ENCODE data around the gene GALNT18. TPM values are rescaled to one million over a fixed set of nuclear protein-coding genes. Genes with fewer than 3 reads are reported as not detected.

The GALNT18 gene
- total and polyA plus RNA-seq, 2 donors (not counting 3 experiments of a cell fraction or from before 2014, with no cell fraction given) = 0.17 to 0.18 TPM

GRCh38 chr11:11571893-11572292, 49.9 kb downstream of the GALNT18 start:
- TF ChIP-seq MAX (IDR thresholded peaks at IDR 0.05; ENCODE audit: insufficient read depth, insufficient read length) = no peak
- TF ChIP-seq EZH2 (IDR thresholded peaks at IDR 0.05; ENCODE audit: borderline replicate concordance, low read depth, low read length, severe bottlenecking) = no peak
- TF ChIP-seq JUN (IDR thresholded peaks at IDR 0.05; ENCODE audit: borderline replicate concordance, insufficient read depth, insufficient read length, low read depth) = no peak
- TF ChIP-seq GATA2 (IDR thresholded peaks at IDR 0.05; ENCODE audit: insufficient read depth, insufficient read length, low read depth, low read length) = no peak
- TF ChIP-seq CTCF (IDR thresholded peaks at IDR 0.05; ENCODE audit: extremely low read depth in 1 of 2, insufficient read depth in 1 of 2, low read depth in 1 of 2, low read length in 2 of 2) = no peak
- H2AFZ ChIP-seq (ENCODE audit: low read depth, low read length) = no peak overlapping the region
- ChIA-PET CTCF (no interaction called here), POLR2A (no interaction called here)
- H3K9me1 ChIP-seq (replicated peaks; ENCODE audit: control insufficient read depth, extremely low read depth, insufficient read depth, low read length) = no peaks in the 10 kb centered on the region
- intact Hi-C loops (cut with micrococcal nuclease) = no loop called here
- H3K4me3 ChIP-seq (replicated peaks in 1 of 3; ENCODE audit: insufficient read depth in 1 of 3, low read depth in 1 of 3, low read length in 3 of 3) = no peak overlapping the region
- no peaks in the 10 kb centered on the region for H3K79me2 ChIP-seq (ENCODE audit: control insufficient read depth, insufficient read depth, low read length)
- dilution Hi-C loops (cut with MboI; ENCODE audit: extremely low pct_ligation_motif_present, low sequenced_read_pairs) = no loop called here
- no peak overlapping the region for H3K27ac ChIP-seq (ENCODE audit: insufficient read depth, low read depth, low read length)
- no peak overlapping the region for H3K4me2 ChIP-seq (ENCODE audit: insufficient read depth, low read length)
- peaks cover 0 to 5% of the 10 kb centered on the region in 2 experiments for H3K27me3 ChIP-seq (ENCODE audit: control insufficient read depth in 2 of 2, insufficient read depth in 2 of 2, low read length in 2 of 2)
- no peaks in the 10 kb centered on the region for H4K20me1 ChIP-seq (replicated peaks; ENCODE audit: control insufficient read depth, extremely low read depth, insufficient read depth, low read length)
- H3K9ac ChIP-seq (replicated peaks; ENCODE audit: extremely low read depth, insufficient read depth, low read length) = no peak overlapping the region
- no peaks in the 10 kb centered on the region for H3K9me3 ChIP-seq (replicated peaks; ENCODE audit: control insufficient read depth, insufficient read depth, low read length)
- FAIRE-seq (no peak), DNase-seq (ENCODE audit: low read depth, low spot score) (no peak)
- H3K4me1 ChIP-seq (ENCODE audit: control insufficient read depth, extremely low read depth, insufficient read depth, low read length) = peaks cover under 1% of the 10 kb centered on the region
- BruUV-seq (replicated peaks) = no TSS peak
- no peaks in the 10 kb centered on the region for H3K36me3 ChIP-seq (ENCODE audit: control insufficient read depth in 2 of 2, extremely low read depth in 1 of 2, insufficient read depth in 2 of 2, low read length in 2 of 2)

- H3K9ac ChIP-seq (replicated peaks; ENCODE audit: extremely low read depth, insufficient read depth, low read length) = no peak overlapping the region
- no peaks in the 10 kb centered on the region for H4K20me1 ChIP-seq (replicated peaks; ENCODE audit: control insufficient read depth, extremely low read depth, insufficient read depth, low read length)
- TF ChIP-seq POLR2AphosphoS5 (IDR thresholded peaks at IDR 0.05; ENCODE audit: insufficient read depth, low read depth, low read length) = no peak
- TF ChIP-seq GATA2 (IDR thresholded peaks at IDR 0.05; ENCODE audit: insufficient read depth, insufficient read length, low read depth, low read length) = no peak
- TF ChIP-seq EZH2 (IDR thresholded peaks at IDR 0.05; ENCODE audit: borderline replicate concordance, low read depth, low read length, severe bottlenecking) = no peak
- TF ChIP-seq JUN (IDR thresholded peaks at IDR 0.05; ENCODE audit: borderline replicate concordance, insufficient read depth, insufficient read length, low read depth) = no peak
- no peak for TF ChIP-seq POLR2A (IDR thresholded peaks at IDR 0.05; ENCODE audit: low read depth, low read length)
- TF ChIP-seq MYC (IDR thresholded peaks at IDR 0.05; ENCODE audit: low read depth, low read length) = no peak
- TF ChIP-seq CTCF (IDR thresholded peaks at IDR 0.05; ENCODE audit: extremely low read depth in 1 of 2, insufficient read depth in 1 of 2, low read depth in 1 of 2, low read length in 2 of 2) = no peak
- TF ChIP-seq FOS (IDR thresholded peaks at IDR 0.05; ENCODE audit: borderline replicate concordance, insufficient read depth, low read length) = no peak
- no peak for TF ChIP-seq MAX (IDR thresholded peaks at IDR 0.05; ENCODE audit: insufficient read depth, insufficient read length)
- dilution Hi-C loops (cut with MboI; ENCODE audit: extremely low pct_ligation_motif_present, low sequenced_read_pairs) (no loop called here), intact Hi-C loops (cut with micrococcal nuclease) (no loop called here)
- H3K27ac ChIP-seq (ENCODE audit: insufficient read depth, low read depth, low read length) = no peak overlapping the region
- ChIA-PET POLR2A (no interaction called here), CTCF (no interaction called here)
- H3K36me3 ChIP-seq (ENCODE audit: control insufficient read depth in 2 of 2, extremely low read depth in 1 of 2, insufficient read depth in 2 of 2, low read length in 2 of 2) = no peaks in the 10 kb centered on the region
- H3K4me1 ChIP-seq (ENCODE audit: control insufficient read depth, extremely low read depth, insufficient read depth, low read length) = no peaks in the 10 kb centered on the region
- no peak overlapping the region for H3K4me3 ChIP-seq (replicated peaks in 1 of 3; ENCODE audit: insufficient read depth in 1 of 3, low read depth in 1 of 3, low read length in 3 of 3)
- BruUV-seq (replicated peaks) = no TSS peak
- no peak overlapping the region for H3K4me2 ChIP-seq (ENCODE audit: insufficient read depth, low read length)
- FAIRE-seq = no peak
- no peak for DNase-seq (ENCODE audit: low read depth, low spot score)
- no peaks in the 10 kb centered on the region for H3K9me1 ChIP-seq (replicated peaks; ENCODE audit: control insufficient read depth, extremely low read depth, insufficient read depth, low read length)
- no peaks in the 10 kb centered on the region for H3K9me3 ChIP-seq (replicated peaks; ENCODE audit: control insufficient read depth, insufficient read depth, low read length)
- H3K79me2 ChIP-seq (ENCODE audit: control insufficient read depth, insufficient read depth, low read length) = no peaks in the 10 kb centered on the region
- no peak overlapping the region for H2AFZ ChIP-seq (ENCODE audit: low read depth, low read length)
- H3K27me3 ChIP-seq (ENCODE audit: control insufficient read depth in 2 of 2, insufficient read depth in 2 of 2, low read length in 2 of 2) = peaks cover 0 to 5% of the 10 kb centered on the region in 2 experiments
These were observed 51.0 kb downstream of the GALNT18 start for GRCh38 chr11:11570823-11571222.

Data from endothelial cell of umbilical vein (primary cell).